Measurements from ENCODE around the gene USP20. TPM values are rescaled to one million over a fixed set of nuclear protein-coding genes. Genes with fewer than 3 reads are reported as not detected.

USP20 gene
- total RNA-seq (10 to 100 TPM; 80.4 to 80.9 TPM), total RNA-seq (57.7 to 278 (median 154) reads per million in 172 experiments)
- 67.1 TPM for polyA plus RNA-seq (2013, experiment 1 of 2)
- 83.0 TPM for polyA plus RNA-seq (2013, experiment 2 of 2)

DNA sequence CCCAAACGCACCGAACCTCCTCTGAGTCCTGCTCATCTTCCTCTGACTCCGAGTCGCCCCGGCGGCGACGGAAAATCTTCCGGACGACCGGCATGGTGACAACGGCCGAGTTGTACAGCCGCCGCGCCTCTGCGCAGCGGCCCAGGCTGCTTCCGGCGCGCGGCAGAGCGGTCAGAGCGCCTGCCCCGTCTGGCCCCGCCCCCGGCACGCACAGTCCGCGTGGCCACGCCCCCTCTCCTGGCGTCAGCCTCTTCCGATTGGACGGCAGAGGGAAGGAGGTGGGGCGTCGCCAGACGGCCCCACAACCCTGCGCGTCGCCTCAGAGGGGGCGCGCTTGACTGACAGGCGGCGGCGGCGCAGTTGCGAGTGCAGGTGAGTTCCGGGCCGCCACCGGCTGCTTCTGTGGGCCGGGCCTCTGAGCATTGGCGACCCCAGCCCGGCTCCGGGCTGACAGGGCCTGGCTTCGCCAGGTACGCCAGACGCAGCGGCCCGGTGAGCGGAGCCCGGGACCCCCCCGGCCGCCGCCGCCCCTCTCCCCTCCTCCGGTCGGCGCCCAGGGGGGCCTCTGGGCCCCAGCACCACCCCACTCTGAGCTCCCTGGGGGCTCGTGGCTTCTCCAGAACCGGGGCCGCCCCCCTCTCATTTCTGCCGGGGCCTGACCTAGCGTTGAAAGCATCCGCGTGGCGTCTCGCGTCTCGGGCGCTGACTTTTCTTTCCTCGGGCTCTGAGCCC, at the start of gene USP20, which contains the start of gene C9orf78:
USP20 (plus strand) TSS at position 331 of the 732 bp plus-strand sequence. CDS start 17,098 bp downstream, outside the sequence.
C9orf78 (minus strand) TSS at position 148 of the 732 bp plus-strand sequence; CDS start at position 94, 54 bp downstream.
- POLR2A ChIA-PET: interaction anchor here (0.7 to 6.9 kb wide), 18 partner anchors 9 to 658 kb away, joined by 3 to 134 read pairs (median 6); partner anchors contain the start of genes FNBP1, GPR107, IER5L and TOR1A
- Mint-ChIP-seq H3K27ac (peak within 1 kb of the TSS; percentile 92), H3K9me3 (no peaks in the 10 kb centered on the region), H3K4me3 (peak within 1 kb of the TSS; percentile 100), H3K4me1 (ENCODE audit: low read depth) (peaks cover 67% of the 10 kb centered on the region), H3K36me3 (ENCODE audit: low read depth) (peaks cover 79% of the 10 kb centered on the region), H3K27me3 (no peaks in the 10 kb centered on the region)
- H3K27ac ChIP-seq (ENCODE audit: low read depth in 1 of 2, low read length in 2 of 2): peak within 1 kb of the TSS; percentile 92 to 94
- H3K36me3 ChIP-seq (ENCODE audit: insufficient read depth, low read length): peaks cover 39% of the 10 kb centered on the region
- DNase-seq: peak; percentile 94 to 100 (median 98)
- peak within 1 kb of the TSS; percentile 95 for H3K4me3 ChIP-seq (ENCODE audit: low read length)
- peaks cover 55% of the 10 kb centered on the region for H3K4me1 ChIP-seq (ENCODE audit: insufficient read depth, low read length)
- CTCF ChIA-PET: interaction anchor here (0.8 to 2.5 kb wide), 3 partner anchors 28 to 50 kb away, joined by 3 to 8 read pairs (median 3); no protein-coding TSS in a partner anchor
- intact Hi-C loops (cut with DNase I, micrococcal nuclease): loop anchor here (1.0 to 10.0 kb wide), 9 partner anchors 11 to 208 kb away; partner anchors contain the start of genes FNBP1 (in 2 of the 2), TOR1B (in 2 of the 2) and TOR1A (in 1 of the 2)
- H3K9me3 ChIP-seq (ENCODE audit: control insufficient read depth in 1 of 2, insufficient read depth in 1 of 2, low read length in 2 of 2): no peaks in the 10 kb centered on the region
- peak; percentile 89 for ATAC-seq (ENCODE audit: poor library complexity)
- H3K27me3 ChIP-seq (ENCODE audit: control insufficient read depth in 1 of 2, insufficient read depth in 2 of 2, low read length in 2 of 2): no peaks in the 10 kb centered on the region
- TF ChIP-seq, protein P1, sequence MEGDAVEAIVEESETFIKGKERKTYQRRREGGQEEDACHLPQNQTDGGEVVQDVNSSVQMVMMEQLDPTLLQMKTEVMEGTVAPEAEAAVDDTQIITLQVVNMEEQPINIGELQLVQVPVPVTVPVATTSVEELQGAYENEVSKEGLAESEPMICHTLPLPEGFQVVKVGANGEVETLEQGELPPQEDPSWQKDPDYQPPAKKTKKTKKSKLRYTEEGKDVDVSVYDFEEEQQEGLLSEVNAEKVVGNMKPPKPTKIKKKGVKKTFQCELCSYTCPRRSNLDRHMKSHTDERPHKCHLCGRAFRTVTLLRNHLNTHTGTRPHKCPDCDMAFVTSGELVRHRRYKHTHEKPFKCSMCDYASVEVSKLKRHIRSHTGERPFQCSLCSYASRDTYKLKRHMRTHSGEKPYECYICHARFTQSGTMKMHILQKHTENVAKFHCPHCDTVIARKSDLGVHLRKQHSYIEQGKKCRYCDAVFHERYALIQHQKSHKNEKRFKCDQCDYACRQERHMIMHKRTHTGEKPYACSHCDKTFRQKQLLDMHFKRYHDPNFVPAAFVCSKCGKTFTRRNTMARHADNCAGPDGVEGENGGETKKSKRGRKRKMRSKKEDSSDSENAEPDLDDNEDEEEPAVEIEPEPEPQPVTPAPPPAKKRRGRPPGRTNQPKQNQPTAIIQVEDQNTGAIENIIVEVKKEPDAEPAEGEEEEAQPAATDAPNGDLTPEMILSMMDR (IDR thresholded peaks at IDR 0.05): no peak

DNA sequence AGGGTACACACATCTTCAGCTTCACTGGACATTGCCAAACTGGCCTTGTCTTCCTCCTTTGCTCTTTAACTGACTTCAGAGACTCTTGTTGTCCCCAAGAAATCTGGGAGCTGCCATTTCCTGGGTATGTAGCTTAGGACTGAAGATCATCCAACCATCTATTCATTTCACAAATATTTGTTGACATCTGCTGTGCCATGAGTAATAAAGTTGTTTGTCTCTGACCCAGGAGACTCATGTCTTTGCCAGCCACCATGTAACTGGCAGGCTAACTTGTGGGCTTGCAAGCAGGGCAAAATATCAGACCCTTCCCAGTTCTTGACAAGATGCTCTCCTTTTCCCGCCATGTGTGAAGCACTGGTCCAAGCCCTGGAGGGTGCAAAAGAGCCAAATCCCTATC, 49.4 kb upstream of the USP20 start:
- no peaks in the 10 kb centered on the region for H3K36me3 Mint-ChIP-seq (ENCODE audit: low read depth)
- no peak overlapping the region for H3K27ac Mint-ChIP-seq
- Histone ChIP-seq H3K27me3 (ENCODE audit: control insufficient read depth in 1 of 2, insufficient read depth in 2 of 2, low read length in 2 of 2) (peaks cover 0 to 2% of the 10 kb centered on the region in 2 experiments), H3K4me3 (ENCODE audit: low read length) (no peak overlapping the region), H3K4me1 (ENCODE audit: insufficient read depth, low read length) (peaks cover 13% of the 10 kb centered on the region), H3K27ac (ENCODE audit: low read depth in 1 of 2, low read length in 2 of 2) (no peak overlapping the region), H3K9me3 (ENCODE audit: control insufficient read depth in 1 of 2, insufficient read depth in 1 of 2, low read length in 2 of 2) (no peaks in the 10 kb centered on the region), H3K36me3 (ENCODE audit: insufficient read depth, low read length) (no peaks in the 10 kb centered on the region)
- ATAC-seq (ENCODE audit: poor library complexity) (no peak), DNase-seq (no peak)
- ChIA-PET CTCF (interaction anchor here (1.9 kb wide), 1 partner anchor 48 kb away, joined by 8 read pairs; no protein-coding TSS in a partner anchor), POLR2A (no interaction called here)
- intact Hi-C loops (cut with DNase I, micrococcal nuclease): loop anchor here in 1 of 2 experiments (2.0 kb wide), 1 partner anchor 175 kb away; no protein-coding TSS in a partner anchor
- TF ChIP-seq, protein P1 (IDR thresholded peaks at IDR 0.05): no peak
- no peaks in the 10 kb centered on the region for H3K9me3 Mint-ChIP-seq
- H3K4me1 Mint-ChIP-seq (ENCODE audit: low read depth): peaks cover 11% of the 10 kb centered on the region
- H3K4me3 Mint-ChIP-seq: no peak overlapping the region
- peaks cover 8% of the 10 kb centered on the region for H3K27me3 Mint-ChIP-seq

DNA sequence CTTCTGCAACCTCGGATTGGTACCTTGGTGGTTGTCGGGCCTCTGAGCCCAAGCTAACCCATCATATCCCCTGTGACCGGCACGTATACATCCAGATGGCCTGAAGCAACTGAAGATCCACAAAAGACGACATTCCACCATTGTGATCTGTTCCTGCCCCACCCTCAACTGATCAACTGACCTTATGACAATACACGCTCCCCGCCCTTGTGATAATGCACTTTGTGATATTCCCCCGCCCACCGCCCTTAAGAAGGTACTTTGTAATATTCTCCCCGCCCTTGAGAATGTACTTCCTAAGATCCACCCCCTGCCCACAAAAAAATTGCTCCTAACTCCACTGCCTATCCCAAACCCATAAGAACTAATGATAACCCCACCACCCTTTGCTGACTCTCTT, 48.8 kb upstream of the USP20 start:
- CTCF ChIA-PET: interaction anchor here (0.6 to 1.9 kb wide), 2 partner anchors 49 to 66 kb away, joined by 4 to 8 read pairs; no protein-coding TSS in a partner anchor
- H3K9me3 ChIP-seq (ENCODE audit: control insufficient read depth in 1 of 2, insufficient read depth in 1 of 2, low read length in 2 of 2): no peaks in the 10 kb centered on the region
- H3K27me3 ChIP-seq (ENCODE audit: control insufficient read depth in 1 of 2, insufficient read depth in 2 of 2, low read length in 2 of 2): peaks cover 0 to 2% of the 10 kb centered on the region in 2 experiments
- H3K9me3 Mint-ChIP-seq: no peaks in the 10 kb centered on the region
- TF ChIP-seq, protein P1 (IDR thresholded peaks at IDR 0.05): no peak
- no peaks in the 10 kb centered on the region for H3K36me3 Mint-ChIP-seq (ENCODE audit: low read depth)
- H3K4me3 Mint-ChIP-seq: no peak overlapping the region
- H3K4me1 Mint-ChIP-seq (ENCODE audit: low read depth): peaks cover 11% of the 10 kb centered on the region
- H3K27ac ChIP-seq (ENCODE audit: low read depth in 1 of 2, low read length in 2 of 2): no peak overlapping the region
- no peak overlapping the region for H3K27ac Mint-ChIP-seq
- no peak for ATAC-seq (ENCODE audit: poor library complexity)
- peaks cover 13% of the 10 kb centered on the region for H3K4me1 ChIP-seq (ENCODE audit: insufficient read depth, low read length)
- POLR2A ChIA-PET: interaction anchor here (0.8 kb wide), 1 partner anchor 48 kb away, joined by 3 read pairs; no protein-coding TSS in a partner anchor
- no peaks in the 10 kb centered on the region for H3K36me3 ChIP-seq (ENCODE audit: insufficient read depth, low read length)
- H3K4me3 ChIP-seq (ENCODE audit: low read length): no peak overlapping the region
- intact Hi-C loops (cut with DNase I, micrococcal nuclease): no loop called here
- H3K27me3 Mint-ChIP-seq: peaks cover 8% of the 10 kb centered on the region
- no peak for DNase-seq
